Activated CD4-positive, alpha-beta T cell treated with anti-CD3 and anti-CD28 coated beads for 36 hours (primary cell): ENCODE results near the gene USP6NL. TPM values are rescaled to one million over a fixed set of nuclear protein-coding genes. Genes with fewer than 3 reads are reported as not detected.
A peak's percentile ranks its signal among the peaks of the same experiment; 100 is the strongest.

Experiments used
- ATAC-seq: fragments of 200-7000 bp; cut with Tn5 transposase; one replicate; pipeline ENCODE4 v1.10.0; 2021; ENCODE audit warnings: mild to moderate bottlenecking, moderate library complexity
- CTCF ChIA-PET: fragments of 350-600 bp; sonication (Branson Sonifier 250); formaldehyde crosslinking; loops from one replicate; lab custom pipeline; 2021; ENCODE audit warnings: antibody characterized with exemption; lab: Charles Lee
- POLR2A ChIA-PET: fragments of 350-600 bp; sonication (Branson Sonifier 250); formaldehyde crosslinking; loops from one replicate; lab custom pipeline; 2021; ENCODE audit warnings: antibody characterized with exemption, inconsistent platforms; lab: Charles Lee
- DNase-seq: peaks from one replicate; pipeline ENCODE4 v3.0.0-alpha.2; 2020
- H3K27ac Mint-ChIP-seq: one replicate; pipeline ENCODE4 v1.8.0; 2021; ENCODE audit warnings: mixed read lengths
- H3K27me3 Mint-ChIP-seq: one replicate; pipeline ENCODE4 v1.8.0; 2021; ENCODE audit warnings: mixed read lengths
- H3K36me3 Mint-ChIP-seq: one replicate; pipeline ENCODE4 v1.8.0; 2021; ENCODE audit warnings: low read depth, mixed read lengths
- H3K4me1 Mint-ChIP-seq: one replicate; pipeline ENCODE4 v1.8.0; 2021; ENCODE audit warnings: mixed read lengths
- H3K4me3 Mint-ChIP-seq: one replicate; pipeline ENCODE4 v1.8.0; 2021; ENCODE audit warnings: mild to moderate bottlenecking, moderate library complexity, mixed read lengths
- H3K9me3 Mint-ChIP-seq: one replicate; pipeline ENCODE4 v1.8.0; 2021; ENCODE audit warnings: low read depth, mixed read lengths
- intact Hi-C, 2 experiments: fragments of 100-400 bp; cut with DNase I in 1 of 2; cut with micrococcal nuclease in 1 of 2; formaldehyde crosslinking; loops; one replicate each; pipeline versions ENCODE4 v1.14.2 to v1.15.1; 2022 to 2024; cut with DNase I, micrococcal nuclease
- total RNA-seq, 2 experiments: library from RNA; stranded (reverse); gene quantifications; one replicate each; pipeline ENCODE4 v1.2.3, GENCODE V29; 2021

USP6NL gene
- total RNA-seq, 2 experiments from 2014 or later: 4.4 to 5.4 TPM

DNA sequence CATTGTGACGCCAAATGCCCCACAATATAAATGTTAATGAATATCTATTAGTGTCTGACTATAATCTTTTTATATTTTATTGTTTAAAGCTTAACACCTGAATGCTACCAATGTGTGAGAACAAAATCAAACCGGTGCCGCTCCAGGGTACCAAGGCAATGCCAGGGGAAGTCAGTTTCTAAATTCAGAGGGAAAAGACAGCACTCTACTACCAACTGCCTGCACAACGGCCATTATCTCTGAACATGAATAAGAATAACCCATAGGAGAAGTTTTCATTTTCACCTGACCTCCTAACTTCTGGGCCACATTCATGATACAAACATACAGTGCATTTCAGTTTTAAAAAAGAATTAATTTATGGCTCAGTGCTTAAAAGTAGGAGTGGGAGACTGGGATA, 21.7 kb downstream of the USP6NL start:
- Mint-ChIP-seq H3K9me3 (peaks cover 3% of the 10 kb centered on the region), H3K27me3 (no peaks in the 10 kb centered on the region), H3K4me1 (peaks cover 13% of the 10 kb centered on the region), H3K36me3 (peaks cover 5% of the 10 kb centered on the region), H3K27ac (no peak overlapping the region), H3K4me3 (no peak overlapping the region)
- DNase-seq (no peak), ATAC-seq (no peak)
- ChIA-PET POLR2A (interaction anchor here (0.6 kb wide), 1 partner anchor 14 kb away, joined by 3 read pairs; no protein-coding TSS in a partner anchor), CTCF (interaction anchor here (1.4 to 1.7 kb wide), 2 partner anchors 10 to 12 kb away, joined by 4 to 5 read pairs; no protein-coding TSS in a partner anchor)
- intact Hi-C loops: no loop called here

DNA sequence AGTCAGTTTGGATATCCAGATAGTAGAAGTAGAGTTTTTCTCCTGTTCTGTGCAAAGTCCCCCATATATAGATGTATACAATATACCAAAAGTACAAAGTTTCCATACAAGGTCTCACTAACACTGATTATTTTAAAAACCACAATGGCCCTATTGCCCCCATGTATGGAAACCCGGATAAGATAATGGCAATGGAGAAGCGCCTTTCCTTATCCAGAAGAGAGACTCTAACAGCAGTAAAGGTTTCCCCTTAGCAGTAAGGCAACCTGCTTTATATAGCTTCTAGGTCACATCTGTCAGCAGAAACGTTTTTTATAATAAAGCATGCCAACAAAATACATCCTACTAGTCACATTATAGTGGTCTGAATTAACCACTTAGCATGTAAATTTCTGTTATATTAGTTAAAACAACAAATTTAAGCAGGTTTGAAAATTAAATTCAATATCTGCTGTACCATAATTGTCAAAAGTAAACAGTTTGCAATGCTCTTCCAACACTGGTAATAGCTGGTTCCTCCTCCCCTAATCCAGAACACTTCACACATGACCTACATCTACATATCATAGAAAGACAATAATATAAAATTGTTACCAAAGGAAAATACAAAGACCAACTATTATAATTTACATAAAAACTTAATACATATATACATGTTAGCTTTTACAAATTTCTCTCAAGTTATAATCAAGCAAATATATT, 22.4 kb downstream of the USP6NL start:
- no peak overlapping the region for H3K4me3 Mint-ChIP-seq

DNA sequence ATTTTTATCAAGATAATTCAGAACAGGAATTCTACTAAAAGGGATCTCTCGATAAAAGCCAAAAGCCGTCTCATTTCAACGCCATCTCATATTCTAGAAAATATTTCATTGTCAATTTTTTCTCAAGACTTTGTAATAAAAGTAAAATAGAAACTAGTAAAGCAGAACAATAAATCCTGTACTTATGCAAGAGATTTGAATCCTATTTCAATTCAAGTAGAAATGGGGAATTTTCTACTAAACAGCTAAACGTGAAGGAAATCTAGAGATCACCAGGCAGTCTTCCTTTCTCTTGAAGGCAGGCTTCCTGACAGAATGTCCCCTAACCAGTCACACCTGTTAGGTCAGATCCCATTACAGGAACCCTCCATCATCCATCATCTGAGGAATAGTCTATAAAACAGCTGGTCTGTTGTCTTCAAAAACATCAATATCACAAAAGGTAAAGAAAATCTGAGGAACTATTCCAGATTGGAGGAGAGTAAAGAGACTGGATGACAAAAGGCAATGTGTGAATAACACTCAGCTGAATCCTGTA, 23.7 kb downstream of the USP6NL start:
- DNase-seq (no peak), ATAC-seq (no peak)
- ChIA-PET POLR2A (no interaction called here), CTCF (interaction anchor here (0.8 to 1.1 kb wide), 2 partner anchors 9 to 46 kb away, joined by 3 to 4 read pairs; no protein-coding TSS in a partner anchor)
- Mint-ChIP-seq H3K27ac (no peak overlapping the region), H3K36me3 (peaks cover 5% of the 10 kb centered on the region), H3K27me3 (no peaks in the 10 kb centered on the region), H3K4me3 (no peak overlapping the region), H3K9me3 (peaks cover 6% of the 10 kb centered on the region), H3K4me1 (peaks cover 11% of the 10 kb centered on the region)
- intact Hi-C loops: no loop called here

More for the DNA sequence above, 22.4 kb downstream of the USP6NL start:
- no peak for DNase-seq
- CTCF ChIA-PET: interaction anchor here (0.6 to 1.7 kb wide), 6 partner anchors 9 to 109 kb away, joined by 3 to 5 read pairs (median 3); no protein-coding TSS in a partner anchor
- Mint-ChIP-seq H3K4me1 (peaks cover 13% of the 10 kb centered on the region), H3K36me3 (peaks cover 5% of the 10 kb centered on the region), H3K27me3 (no peaks in the 10 kb centered on the region), H3K9me3 (peaks cover 6% of the 10 kb centered on the region), H3K27ac (no peak overlapping the region)
- intact Hi-C loops: no loop called here
- POLR2A ChIA-PET: interaction anchor here (0.6 kb wide), 1 partner anchor 15 kb away, joined by 3 read pairs; no protein-coding TSS in a partner anchor
- no peak for ATAC-seq

DNA sequence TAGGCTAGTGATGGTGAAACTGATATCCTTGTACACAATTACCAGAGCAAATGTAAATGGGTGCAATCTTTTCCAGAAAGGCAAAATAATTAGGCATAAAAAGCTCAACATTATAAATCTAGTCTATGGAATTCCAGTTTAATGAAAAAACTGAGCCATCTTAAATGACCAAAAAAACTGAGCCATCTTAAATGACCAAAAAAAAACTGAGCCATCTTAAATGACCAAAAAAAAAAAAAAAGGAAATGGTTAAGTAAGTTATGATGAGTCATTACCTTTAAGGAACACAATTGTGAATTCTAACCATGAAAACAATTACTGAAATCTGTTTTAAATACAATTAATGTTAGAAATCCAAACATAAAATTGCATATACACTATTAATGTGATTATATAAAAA, 25.3 kb downstream of the USP6NL start:
- POLR2A ChIA-PET: no interaction called here
- intact Hi-C loops: no loop called here

DNA sequence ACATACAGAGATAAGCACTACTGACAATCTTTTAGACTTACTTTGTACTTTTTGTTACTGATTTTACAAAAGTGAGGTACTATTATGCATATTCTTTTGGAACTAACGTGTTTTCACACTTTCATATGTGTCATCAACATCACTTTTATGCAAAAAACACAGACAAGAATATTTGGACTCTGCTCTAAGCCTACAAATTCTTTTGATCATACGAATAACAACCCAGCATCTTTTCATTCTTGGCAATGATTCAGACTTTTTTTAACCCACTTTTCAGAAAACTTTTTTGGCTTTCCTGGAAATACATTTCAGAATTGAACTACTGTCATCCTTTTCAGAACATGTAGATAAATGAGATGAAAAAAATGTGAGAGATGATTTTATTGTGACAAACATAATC, 30.2 kb downstream of the USP6NL start:
- H3K27ac Mint-ChIP-seq: peak overlapping the region; percentile 78
- DNase-seq (no peak), ATAC-seq (peak; percentile 78)
- H3K36me3 Mint-ChIP-seq: peaks cover 5% of the 10 kb centered on the region
- H3K27me3 Mint-ChIP-seq: no peaks in the 10 kb centered on the region
- peaks cover 6% of the 10 kb centered on the region for H3K9me3 Mint-ChIP-seq
- intact Hi-C loops: loop anchor here in 1 of 2 experiments (1.0 to 2.0 kb wide), 2 partner anchors 29 to 30 kb away; partner anchors contain the start of gene USP6NL
- H3K4me3 Mint-ChIP-seq: peak overlapping the region; percentile 45
- ChIA-PET CTCF (interaction anchor here (2.0 kb wide), 1 partner anchor 8 kb away, joined by 5 read pairs; no protein-coding TSS in a partner anchor), POLR2A (no interaction called here)
- H3K4me1 Mint-ChIP-seq: peaks cover 41% of the 10 kb centered on the region

More for the DNA sequence above, 25.3 kb downstream of the USP6NL start:
- H3K27ac Mint-ChIP-seq: no peak overlapping the region
- DNase-seq: no peak
- H3K27me3 Mint-ChIP-seq: no peaks in the 10 kb centered on the region
- no peak for ATAC-seq
- H3K9me3 Mint-ChIP-seq: peaks cover 6% of the 10 kb centered on the region
- peaks cover 5% of the 10 kb centered on the region for H3K36me3 Mint-ChIP-seq
- H3K4me3 Mint-ChIP-seq: no peak overlapping the region
- CTCF ChIA-PET: interaction anchor here (1.2 kb wide), 1 partner anchor 22 kb away, joined by 3 read pairs; no protein-coding TSS in a partner anchor
- H3K4me1 Mint-ChIP-seq: peaks cover 19% of the 10 kb centered on the region

DNA sequence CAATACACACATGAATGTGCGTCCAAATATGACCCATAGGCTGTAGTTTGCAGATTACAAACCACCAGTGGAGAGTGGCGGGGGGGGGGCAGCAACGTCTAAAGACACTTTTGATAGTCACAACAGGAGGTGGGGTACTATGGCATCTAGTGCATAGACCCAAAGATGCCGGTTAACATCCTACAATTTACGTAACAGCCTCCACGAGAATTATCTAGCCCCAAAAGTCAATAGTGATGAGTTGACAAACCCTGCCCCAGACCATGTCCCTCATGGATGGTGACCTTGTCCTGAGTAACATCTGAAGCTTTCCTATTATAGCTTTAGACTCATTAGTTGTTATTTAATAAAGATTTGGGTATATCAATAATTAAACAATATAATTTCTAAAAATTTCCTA, 31.6 kb downstream of the USP6NL start:
- ATAC-seq (no peak), DNase-seq (no peak)
- intact Hi-C loops: loop anchor here (2.0 kb wide), 5 partner anchors 27 to 63 kb away; partner anchors contain the start of gene USP6NL (in 1 of the 2)
- Mint-ChIP-seq H3K4me1 (peaks cover 42% of the 10 kb centered on the region), H3K36me3 (peaks cover 2% of the 10 kb centered on the region), H3K4me3 (no peak overlapping the region), H3K9me3 (peaks cover 2% of the 10 kb centered on the region), H3K27me3 (peaks cover 3% of the 10 kb centered on the region), H3K27ac (no peak overlapping the region)
- POLR2A ChIA-PET: no interaction called here
- CTCF ChIA-PET: interaction anchor here (1.2 to 2.0 kb wide), 3 partner anchors 9 to 47 kb away, joined by 3 to 5 read pairs (median 4); no protein-coding TSS in a partner anchor

DNA sequence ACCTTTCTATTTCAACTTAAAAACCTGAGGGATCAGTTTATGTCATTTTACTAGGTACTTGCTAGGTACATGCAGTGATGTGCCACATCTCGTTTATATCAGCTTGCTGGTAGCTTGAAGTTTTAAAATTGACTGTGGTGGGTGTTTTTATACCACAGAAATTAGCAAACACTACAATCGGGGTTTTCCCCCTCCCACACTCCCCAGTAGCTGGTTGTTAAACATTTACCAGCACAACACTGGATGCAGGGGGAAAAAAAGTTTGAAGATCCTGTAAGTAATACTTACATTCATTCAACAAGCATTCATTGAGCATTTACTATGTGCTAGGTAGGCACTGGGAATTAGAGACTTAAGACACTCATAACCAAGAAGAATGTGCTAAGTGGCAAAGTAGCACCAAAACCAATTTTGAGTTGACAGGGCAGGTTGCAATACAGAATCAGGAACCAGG, 32.6 kb downstream of the USP6NL start:
- peaks cover 5% of the 10 kb centered on the region for H3K27me3 Mint-ChIP-seq
- intact Hi-C loops: loop anchor here (2.0 kb wide), 4 partner anchors 26 to 62 kb away; no protein-coding TSS in a partner anchor
- H3K36me3 Mint-ChIP-seq: no peaks in the 10 kb centered on the region
- ATAC-seq (peak; percentile 74), DNase-seq (peak; percentile 77)
- ChIA-PET CTCF (interaction anchor here (0.6 to 2.0 kb wide), 12 partner anchors 8 to 152 kb away, joined by 3 to 5 read pairs (median 3); no protein-coding TSS in a partner anchor), POLR2A (interaction anchor here (0.6 to 1.2 kb wide), 2 partner anchors 25 to 352 kb away, joined by 3 to 4 read pairs; no protein-coding TSS in a partner anchor)
- H3K4me3 Mint-ChIP-seq: no peak overlapping the region
- H3K27ac Mint-ChIP-seq: peak overlapping the region; percentile 21
- no peaks in the 10 kb centered on the region for H3K9me3 Mint-ChIP-seq
- peaks cover 46% of the 10 kb centered on the region for H3K4me1 Mint-ChIP-seq

DNA sequence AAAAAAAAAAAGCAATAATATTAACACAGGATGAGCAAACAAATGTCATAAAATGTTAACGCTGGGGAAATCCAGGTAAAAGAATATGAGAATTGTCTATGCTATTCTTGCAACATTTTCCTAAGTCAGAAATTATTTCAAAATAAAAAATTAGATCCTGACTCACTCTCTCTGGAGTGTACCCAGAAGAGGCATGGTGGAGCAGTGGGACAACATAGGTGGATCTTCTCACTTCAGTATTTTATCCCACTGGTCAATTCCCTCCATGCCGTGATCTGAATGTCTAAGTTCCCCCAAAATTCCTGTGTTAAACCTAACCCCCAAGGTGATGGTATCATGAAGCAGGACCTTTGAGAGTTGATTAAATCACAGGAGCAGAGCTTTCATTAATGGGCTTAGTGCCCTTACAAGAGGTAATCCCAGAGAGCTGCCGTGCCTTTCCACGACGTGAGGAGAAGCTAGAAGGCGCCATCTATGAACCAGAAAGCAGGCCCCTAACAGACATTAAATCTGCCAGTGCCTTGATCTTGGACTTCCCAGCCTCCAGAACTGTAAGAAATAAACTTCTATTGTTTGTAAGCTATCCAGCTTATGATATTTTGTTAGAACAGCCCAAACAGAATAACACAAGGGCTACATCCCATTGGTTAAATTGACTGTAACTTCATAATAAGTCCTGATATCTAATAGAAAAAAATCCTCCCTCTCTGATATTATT, 35.2 kb downstream of the USP6NL start:
- CTCF ChIA-PET: interaction anchor here (1.1 kb wide), 1 partner anchor 24 kb away, joined by 4 read pairs; no protein-coding TSS in a partner anchor
- Mint-ChIP-seq H3K4me1 (peaks cover 45% of the 10 kb centered on the region), H3K4me3 (no peak overlapping the region), H3K9me3 (no peaks in the 10 kb centered on the region), H3K27ac (no peak overlapping the region), H3K36me3 (no peaks in the 10 kb centered on the region), H3K27me3 (peaks cover 7% of the 10 kb centered on the region)
- DNase-seq (no peak), ATAC-seq (no peak)
- intact Hi-C loops: no loop called here
- POLR2A ChIA-PET: no interaction called here

DNA sequence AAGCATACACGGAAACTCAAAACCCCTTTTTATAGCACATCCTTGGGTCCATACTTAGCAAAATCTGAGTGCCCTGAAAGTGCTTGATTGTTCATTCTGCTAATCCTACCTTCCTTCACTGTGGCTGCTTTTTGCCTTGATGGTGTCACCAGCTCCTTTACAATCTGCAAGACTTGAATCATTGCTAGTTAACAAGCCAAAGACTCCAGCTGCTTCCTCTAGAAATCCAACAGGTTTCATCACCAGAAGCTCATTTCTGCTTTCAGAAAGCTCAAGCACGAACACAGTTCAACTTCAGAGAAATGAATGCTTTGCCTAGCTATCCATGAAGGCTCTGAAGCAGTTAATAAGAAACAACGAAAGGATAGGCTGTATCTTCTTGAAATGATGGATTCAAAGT, 38.0 kb downstream of the USP6NL start:
- Mint-ChIP-seq H3K36me3 (no peaks in the 10 kb centered on the region), H3K27ac (no peak overlapping the region), H3K27me3 (peaks cover 7% of the 10 kb centered on the region), H3K4me1 (peaks cover 22% of the 10 kb centered on the region), H3K9me3 (no peaks in the 10 kb centered on the region), H3K4me3 (no peak overlapping the region)
- POLR2A ChIA-PET: no interaction called here
- intact Hi-C loops: no loop called here
- ATAC-seq (peak; percentile 39), DNase-seq (no peak)
- CTCF ChIA-PET: interaction anchor here (0.9 to 1.6 kb wide), 2 partner anchors 12 to 58 kb away, joined by 3 to 4 read pairs; no protein-coding TSS in a partner anchor

DNA sequence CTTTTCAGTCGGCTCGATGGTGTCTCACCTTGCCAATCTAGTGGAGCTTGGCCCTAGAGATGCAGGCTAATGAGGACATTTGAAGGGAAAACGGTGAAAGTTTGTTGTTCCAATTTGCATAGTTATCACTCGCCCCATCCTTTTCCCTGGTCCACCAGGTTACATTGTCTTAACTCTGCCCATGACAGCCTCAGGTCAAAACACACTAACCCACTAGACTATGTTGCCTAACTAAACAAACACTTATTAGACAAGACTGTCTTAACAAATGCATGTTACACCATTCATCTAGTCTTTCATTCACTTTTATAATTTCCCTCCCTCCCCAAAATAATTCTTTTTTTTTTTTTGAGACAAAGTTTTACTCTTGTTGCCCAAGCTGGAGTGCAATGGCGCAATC, 40.7 kb downstream of the USP6NL start:
- no peak overlapping the region for H3K27ac Mint-ChIP-seq
- intact Hi-C loops: no loop called here
- peaks cover 7% of the 10 kb centered on the region for H3K27me3 Mint-ChIP-seq
- POLR2A ChIA-PET: no interaction called here
- CTCF ChIA-PET: interaction anchor here (0.9 to 1.2 kb wide), 2 partner anchors 8 to 9 kb away, joined by 3 to 4 read pairs; no protein-coding TSS in a partner anchor
- DNase-seq (no peak), ATAC-seq (no peak)
- peaks cover 1% of the 10 kb centered on the region for H3K9me3 Mint-ChIP-seq
- H3K36me3 Mint-ChIP-seq: no peaks in the 10 kb centered on the region
- H3K4me1 Mint-ChIP-seq: peaks cover 17% of the 10 kb centered on the region
- no peak overlapping the region for H3K4me3 Mint-ChIP-seq
